GM12878 (cell line): ENCODE results near the gene COL18A1. TPM values are rescaled to one million over a fixed set of nuclear protein-coding genes. Genes with fewer than 3 reads are reported as not detected.

Experiments
- ATAC-seq: fragments of 200-7000 bp; cut with Tn5 transposase; 3 replicates; pipeline ENCODE4 v1.9.1; 2020; ENCODE audit warnings: mild to moderate bottlenecking, moderate library complexity
- BruUV-seq: library from RNA; stranded (reverse); fragments of 400-500 nt; replicated peaks from 2 replicates; lab custom pipeline; 2021; lab: Mats Ljungman, UMichigan
- CTCF ChIA-PET: fragments of 300-600 bp; sonication (Branson Sonifier 250); formaldehyde crosslinking; extraction: SDS; loops from one replicate; lab custom pipeline; 2021; ENCODE audit warnings: inconsistent platforms; lab: Yijun Ruan, JAX
- POLR2A ChIA-PET: fragments of 350-600 bp; formaldehyde crosslinking; extraction: SDS; loops from one replicate; lab custom pipeline; 2021; ENCODE audit warnings: inconsistent platforms; lab: Charles Lee
- RAD21 ChIA-PET: fragments of 300-600 bp; sonication (Branson Sonifier 250); formaldehyde crosslinking; loops from one replicate; lab custom pipeline; 2023; ENCODE audit warnings: antibody characterized with exemption; ENCODE audit not compliant: unreplicated experiment; lab: Charles Lee
- SMC1A ChIA-PET: fragments of 300-600 bp; sonication (Branson Sonifier 250); formaldehyde crosslinking; loops from one replicate; lab custom pipeline; 2023; ENCODE audit not compliant: unreplicated experiment, uncharacterized antibody; lab: Charles Lee
- DNase-seq: peaks from one replicate; pipeline ENCODE4 v3.0.0-alpha.2; 2011; ENCODE audit warnings: low read depth, low spot score
- FAIRE-seq: peaks from 3 replicates; lab custom pipeline; 2011; peaks lifted over from hg19 to GRCh38; lab: Jason Lieb, UNC
- H2AFZ ChIP-seq: 2 replicates; pipeline ENCODE4 v1.6.0; 2011; ENCODE audit warnings: low read depth, low read length, control low read depth; ENCODE audit not compliant: control insufficient read depth
- H3K27ac ChIP-seq: 2 replicates; pipeline ENCODE4 v1.5.1; 2011; ENCODE audit warnings: control low read depth; ENCODE audit not compliant: control insufficient read depth, insufficient read depth
- H3K27me3 ChIP-seq, 2 experiments: replicated peaks in 1 of 2; 2 replicates each; pipeline versions ENCODE4 v1.6.0 to v1.6.1; 2011; ENCODE audit warnings: low read length in 1 of 2; ENCODE audit not compliant: control insufficient read depth in 2 of 2, insufficient read depth in 2 of 2
- H3K36me3 ChIP-seq, 2 experiments: 2 replicates each; pipeline ENCODE4 v1.5.1; 2011; ENCODE audit warnings: low read length in 1 of 2; ENCODE audit not compliant: control insufficient read depth in 2 of 2, insufficient read depth in 2 of 2
- H3K4me1 ChIP-seq: 2 replicates; pipeline ENCODE4 v1.6.1; 2011; ENCODE audit warnings: mild to moderate bottlenecking, low read length, moderate library complexity, mixed read lengths; ENCODE audit not compliant: control insufficient read depth, insufficient read depth
- H3K4me2 ChIP-seq: 2 replicates; pipeline ENCODE4 v1.6.0; 2011; ENCODE audit warnings: control low read depth; ENCODE audit not compliant: control insufficient read depth, insufficient read depth
- H3K4me3 ChIP-seq: fragments of 200-600 bp; sonication (generic); 2 replicates; pipeline ENCODE4 v1.5.1; 2016
- H3K79me2 ChIP-seq: 2 replicates; pipeline ENCODE4 v1.6.0; 2011; ENCODE audit warnings: low read length; ENCODE audit not compliant: control insufficient read depth, insufficient read depth
- H3K9ac ChIP-seq: 2 replicates; pipeline ENCODE4 v1.8.0; 2011; ENCODE audit warnings: low read length, control low read depth, mixed read lengths; ENCODE audit not compliant: control insufficient read depth, insufficient read depth
- H3K9me3 ChIP-seq: replicated peaks from 3 replicates; pipeline ENCODE4 v1.5.1; 2011; ENCODE audit warnings: mild to moderate bottlenecking, low read length; ENCODE audit not compliant: control insufficient read depth, insufficient read depth
- H4K20me1 ChIP-seq: 2 replicates; pipeline ENCODE4 v1.6.0; 2011; ENCODE audit not compliant: control insufficient read depth, insufficient read depth
- MYC ChIP-seq: IDR thresholded peaks from 2 replicates; pipeline ENCODE4 v1.6.1; 2011; ENCODE audit warnings: mild to moderate bottlenecking, low read length, moderate library complexity, inconsistent platforms; ENCODE audit not compliant: insufficient read depth, insufficient replicate concordance, insufficient read length, severe bottlenecking
- NFIC ChIP-seq: IDR thresholded peaks from 2 replicates; pipeline ENCODE4 v1.6.1; 2012; ENCODE audit warnings: low read depth, mild to moderate bottlenecking, inconsistent platforms, low read length, moderate library complexity
- RBBP5 ChIP-seq: fragments of 200-600 bp; sonication (generic); conservative IDR thresholded peaks from 2 replicates; pipeline ENCODE4 v1.6.1; 2016
- SMAD1 ChIP-seq: fragments of 450-650 bp; IDR thresholded peaks from 2 replicates; pipeline ENCODE4 v1.6.1; 2018; ENCODE audit warnings: mild to moderate bottlenecking, low read depth; ENCODE audit not compliant: partially characterized antibody
- SUZ12 ChIP-seq: fragments of 200-600 bp; sonication (generic); IDR thresholded peaks from one replicate; pipeline ENCODE4 v1.6.1; 2018; ENCODE audit warnings: antibody characterized with exemption, mild to moderate bottlenecking; ENCODE audit not compliant: unreplicated experiment
- WRNIP1 ChIP-seq: IDR thresholded peaks from 2 replicates; pipeline ENCODE4 v1.6.1; 2011; ENCODE audit warnings: low read depth, low read length, improper control_type of control experiment, borderline replicate concordance
- ZNF384 ChIP-seq: IDR thresholded peaks from 2 replicates; pipeline ENCODE4 v1.6.1; 2012; ENCODE audit warnings: low read depth, mild to moderate bottlenecking, low read length, improper control_type of control experiment, borderline replicate concordance
- WGBS: methylation state at CpG from one replicate; pipeline ENCODE4 v1.1.6; 2016; ENCODE audit warnings: low lambda C conversion rate; ENCODE audit not compliant: insufficient replicate concordance, insufficient coverage; ENCODE audit errors: missing lambda C conversion rate; 5-methylcytosine and 5-hydroxymethylcytosine counted together
- in situ Hi-C: fragments of 300-500 bp; cut with MboI; formaldehyde crosslinking; loops from 9 replicates; pipeline ENCODE4 v1.14.3; 2018; ENCODE audit warnings: mixed read lengths
- intact Hi-C: fragments of 100-400 bp; cut with micrococcal nuclease; formaldehyde crosslinking; loops from one replicate; pipeline ENCODE4 v1.14.2; 2022; ENCODE audit not compliant: unreplicated experiment
- polyA plus RNA-seq, 11 experiments: library from polyadenylated mRNA; depleted of rRNA in 4 of 11; unstranded in 6 of 11; stranded (reverse) in 5 of 11; fragments of >200 nt; fragmentation: Nextera tagmentation in 4 of 11; fragmentation: Illumina TruSeq in 1 of 11; extraction: Ambion mirVana in 4 of 11; extraction: Trizol in 1 of 11; gene quantifications; 1 replicate in 1 of 11; 2 replicates in 10 of 11; pipeline versions ENCODE4 v1.2.1 to v1.2.3, GENCODE V29; 2011 to 2016; ENCODE audit warnings: inconsistent platforms in 2 of 11, missing spikeins in 2 of 11, low read depth in 1 of 11
- total RNA-seq, 4 experiments: library from RNA; depleted of rRNA in 3 of 4; stranded (reverse); fragments of >200 nt in 3 of 4; fragmentation: Illumina TruSeq in 1 of 4; extraction: Trizol in 1 of 4; gene quantifications; 2 replicates each; pipeline versions ENCODE4 v1.2.1 to v1.2.3, GENCODE V29; 2013 to 2021

The COL18A1 gene
- total and polyA plus RNA-seq, 10 of the 15 experiments (the other 5 are each of a cell fraction or from before 2014, with no cell fraction given): under 0.01 to 0.49 (median 0.09) TPM; not detected in 3

- ChIA-PET SMC1A (no interaction called here), POLR2A (no interaction called here), RAD21 (no interaction called here), CTCF (interaction anchor here (0.8 kb wide), 1 partner anchor 97 kb away, joined by 4 read pairs; no protein-coding TSS in a partner anchor)
- DNase-seq: no peak
- no peak overlapping the region for H2AFZ ChIP-seq
- no peaks in the 10 kb centered on the region for H3K36me3 ChIP-seq
- 89% methylated on average over 9 of the region's 9 CpGs for WGBS
- in situ Hi-C loops: no loop called here
- H3K4me1 ChIP-seq: peaks cover 32% of the 10 kb centered on the region
- no peaks in the 10 kb centered on the region for H3K27me3 ChIP-seq
- no peak overlapping the region for H3K9ac ChIP-seq
- ATAC-seq: no peak
- no peaks in the 10 kb centered on the region for H4K20me1 ChIP-seq
- H3K4me3 ChIP-seq: no peak overlapping the region
- no peak for FAIRE-seq
- H3K9me3 ChIP-seq: no peaks in the 10 kb centered on the region
- H3K79me2 ChIP-seq: no peaks in the 10 kb centered on the region
- no TSS peak for BruUV-seq
- no peak overlapping the region for H3K27ac ChIP-seq
- TF ChIP-seq RBBP5 (no peak), ZNF384 (no peak), SMAD1 (no peak), SUZ12 (no peak), NFIC (no peak), MYC (no peak), WRNIP1 (no peak)
- no peak overlapping the region for H3K4me2 ChIP-seq
- intact Hi-C loops: loop anchor here (10.0 kb wide), 1 partner anchor 74 kb away; no protein-coding TSS in a partner anchor
These were observed 143.9 kb downstream of the COL18A1 start for GRCh38 chr21:45548711-45549491.
